Mucosa of descending colon (tissue), 3 donors: ENCODE data around the gene KDM2A. TPM values are rescaled to one million over a fixed set of nuclear protein-coding genes. Genes with fewer than 3 reads are reported as not detected.
A peak's percentile ranks its signal among the peaks of the same experiment; 100 is the strongest.

Experiments used
- ATAC-seq: fragments of 200-7000 bp; cut with Tn5 transposase; one replicate; pipeline ENCODE4 v1.9.1; 2020; ENCODE audit warnings: mild to moderate bottlenecking, moderate library complexity
- DNase-seq, 3 donors: peaks; one replicate each; pipeline ENCODE4 v3.0.0-alpha.2; 2020
- H3K36me3 ChIP-seq: fragments of 200-600 bp; one replicate; pipeline ENCODE4 v1.8.0; 2021; ENCODE audit warnings: low read depth, mild to moderate bottlenecking
- H3K4me1 ChIP-seq: fragments of 200-600 bp; one replicate; pipeline ENCODE4 v1.8.0; 2021; ENCODE audit warnings: low read depth, mild to moderate bottlenecking
- H3K4me3 ChIP-seq: fragments of 200-600 bp; one replicate; pipeline ENCODE4 v1.8.0; 2021; ENCODE audit warnings: mild to moderate bottlenecking
- H3K9me3 ChIP-seq: fragments of 200-600 bp; one replicate; pipeline ENCODE4 v1.8.0; 2021; ENCODE audit warnings: mild to moderate bottlenecking
- intact Hi-C, 2 donors: fragments of 100-400 bp; cut with DNase I in 1 of 2; cut with micrococcal nuclease in 1 of 2; formaldehyde crosslinking; loops; one replicate each; pipeline versions ENCODE4 v1.11.0 to v1.11.1; 2022; cut with DNase I, micrococcal nuclease
- total RNA-seq, 3 donors: library from RNA; stranded (reverse); fragmentation: NEBNext Ultra II Directional in 2 of 3; extraction: Animal tissue kit (Norgen Biotek cat#: 25700) in 2 of 3; gene quantifications; one replicate each; pipeline versions ENCODE4 v1.2.1 to v1.2.4, GENCODE V29; 2021 to 2023
- TF ChIP-seq, protein P1 (sequence below): fragments of 200-600 bp; IDR thresholded peaks from one replicate; pipeline ENCODE4 v1.8.0; 2022; ENCODE audit warnings: antibody characterized with exemption, mild to moderate bottlenecking
- donor health status: DM: no; HTN: no; CAD: no; lungs with moderate emphysema.
- donor health status: DM: no; HTN: no; CAD: no.
- donor health status: DM: no; HTN: yes; CAD: no.

The KDM2A gene
- total RNA-seq, 3 donors from 2014 or later = 67.2 to 84.6 (median 77.1) TPM

DNA sequence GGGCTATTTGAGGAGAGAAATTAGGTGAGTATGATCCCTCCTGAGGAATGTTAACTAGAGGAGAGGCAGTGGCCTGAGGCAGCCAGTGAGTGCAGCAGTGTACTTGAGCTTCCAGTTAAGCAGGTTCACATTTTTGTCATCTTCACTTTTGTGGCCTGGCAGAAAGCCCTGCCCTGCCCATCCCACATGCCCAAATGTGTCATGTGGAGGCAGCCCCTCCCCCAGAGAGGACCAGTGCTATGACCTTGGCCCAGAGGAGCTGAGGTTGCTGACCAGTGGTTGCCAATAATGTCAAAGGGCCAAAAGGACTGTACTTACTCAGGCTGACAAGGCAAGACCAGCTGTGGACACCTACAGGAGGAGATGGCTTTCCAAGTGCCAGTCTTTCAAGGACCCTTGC lies 129.6 kb downstream of the KDM2A start:
- H3K4me1 ChIP-seq = peaks cover 7% of the 10 kb centered on the region
- ATAC-seq (no peak), DNase-seq (no peak)
- H3K4me3 ChIP-seq = no peak overlapping the region
- intact Hi-C loops = no loop called here
- no peaks in the 10 kb centered on the region for H3K9me3 ChIP-seq
- TF ChIP-seq, protein P1, sequence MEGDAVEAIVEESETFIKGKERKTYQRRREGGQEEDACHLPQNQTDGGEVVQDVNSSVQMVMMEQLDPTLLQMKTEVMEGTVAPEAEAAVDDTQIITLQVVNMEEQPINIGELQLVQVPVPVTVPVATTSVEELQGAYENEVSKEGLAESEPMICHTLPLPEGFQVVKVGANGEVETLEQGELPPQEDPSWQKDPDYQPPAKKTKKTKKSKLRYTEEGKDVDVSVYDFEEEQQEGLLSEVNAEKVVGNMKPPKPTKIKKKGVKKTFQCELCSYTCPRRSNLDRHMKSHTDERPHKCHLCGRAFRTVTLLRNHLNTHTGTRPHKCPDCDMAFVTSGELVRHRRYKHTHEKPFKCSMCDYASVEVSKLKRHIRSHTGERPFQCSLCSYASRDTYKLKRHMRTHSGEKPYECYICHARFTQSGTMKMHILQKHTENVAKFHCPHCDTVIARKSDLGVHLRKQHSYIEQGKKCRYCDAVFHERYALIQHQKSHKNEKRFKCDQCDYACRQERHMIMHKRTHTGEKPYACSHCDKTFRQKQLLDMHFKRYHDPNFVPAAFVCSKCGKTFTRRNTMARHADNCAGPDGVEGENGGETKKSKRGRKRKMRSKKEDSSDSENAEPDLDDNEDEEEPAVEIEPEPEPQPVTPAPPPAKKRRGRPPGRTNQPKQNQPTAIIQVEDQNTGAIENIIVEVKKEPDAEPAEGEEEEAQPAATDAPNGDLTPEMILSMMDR = no peak
- peaks cover 23% of the 10 kb centered on the region for H3K36me3 ChIP-seq

DNA sequence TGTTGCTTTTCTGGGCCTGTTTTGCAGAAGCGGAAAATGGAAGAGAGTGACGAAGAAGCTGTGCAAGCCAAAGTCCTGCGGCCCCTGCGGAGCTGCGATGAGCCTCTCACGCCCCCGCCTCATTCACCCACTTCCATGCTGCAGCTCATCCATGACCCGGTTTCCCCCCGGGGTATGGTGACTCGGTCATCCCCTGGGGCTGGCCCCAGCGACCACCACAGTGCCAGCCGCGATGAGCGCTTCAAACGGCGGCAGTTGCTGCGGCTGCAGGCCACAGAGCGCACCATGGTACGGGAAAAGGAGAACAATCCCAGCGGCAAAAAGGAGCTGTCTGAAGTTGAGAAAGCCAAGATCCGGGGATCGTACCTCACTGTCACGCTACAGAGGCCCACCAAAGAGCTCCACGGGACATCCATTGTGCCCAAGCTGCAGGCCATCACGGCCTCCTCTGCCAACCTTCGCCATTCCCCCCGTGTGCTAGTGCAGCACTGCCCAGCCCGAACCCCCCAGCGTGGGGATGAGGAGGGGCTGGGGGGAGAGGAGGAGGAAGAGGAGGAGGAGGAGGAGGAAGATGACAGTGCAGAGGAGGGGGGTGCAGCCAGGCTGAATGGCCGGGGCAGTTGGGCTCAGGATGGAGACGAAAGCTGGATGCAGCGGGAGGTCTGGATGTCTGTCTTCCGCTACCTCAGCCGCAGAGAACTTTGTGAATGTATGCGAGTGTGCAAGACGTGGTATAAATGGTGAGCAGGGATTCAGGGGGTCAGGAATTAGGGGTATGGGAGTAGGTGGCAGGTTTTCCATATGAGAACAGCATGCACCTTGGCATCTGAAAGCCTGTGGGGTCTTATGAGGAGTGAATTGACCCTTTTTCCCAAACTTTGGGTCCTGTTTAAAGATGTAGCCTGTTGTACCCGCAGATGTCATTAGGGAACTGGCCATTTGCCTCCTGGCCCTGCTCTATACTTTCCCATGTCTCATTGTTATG lies 131.3 kb downstream of the KDM2A start:
- TF ChIP-seq, protein P1 = no peak
- DNase-seq (no peak), ATAC-seq (no peak)
- H3K9me3 ChIP-seq = no peaks in the 10 kb centered on the region
- peaks cover 12% of the 10 kb centered on the region for H3K4me1 ChIP-seq
- H3K36me3 ChIP-seq = peaks cover 35% of the 10 kb centered on the region
- H3K4me3 ChIP-seq = no peak overlapping the region
- intact Hi-C loops = no loop called here

DNA sequence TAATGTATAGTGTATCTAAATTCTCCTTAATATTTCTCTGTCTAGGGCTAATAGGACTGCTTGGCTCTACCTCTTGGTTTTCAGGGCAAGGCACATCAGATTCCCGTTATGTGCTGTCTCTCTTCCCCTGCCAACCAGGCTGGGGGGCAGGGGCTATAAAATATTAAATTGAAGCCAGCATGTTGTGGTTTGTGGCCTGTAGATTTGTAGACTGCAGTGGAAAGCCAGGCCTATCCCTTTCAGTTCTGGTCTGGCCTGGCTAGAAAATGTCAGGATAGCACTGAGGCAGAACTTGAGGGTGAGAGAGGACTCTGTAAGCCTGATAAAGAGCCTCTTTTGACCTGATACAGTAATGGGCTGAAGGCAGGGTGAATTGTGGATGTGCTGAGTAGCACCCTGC lies 132.8 kb downstream of the KDM2A start:
- DNase-seq (no peak), ATAC-seq (no peak)
- TF ChIP-seq, protein P1 = no peak
- Histone ChIP-seq H3K9me3 (no peaks in the 10 kb centered on the region), H3K4me3 (no peak overlapping the region), H3K36me3 (peaks cover 29% of the 10 kb centered on the region), H3K4me1 (peaks cover 12% of the 10 kb centered on the region)
- intact Hi-C loops = no loop called here

DNA sequence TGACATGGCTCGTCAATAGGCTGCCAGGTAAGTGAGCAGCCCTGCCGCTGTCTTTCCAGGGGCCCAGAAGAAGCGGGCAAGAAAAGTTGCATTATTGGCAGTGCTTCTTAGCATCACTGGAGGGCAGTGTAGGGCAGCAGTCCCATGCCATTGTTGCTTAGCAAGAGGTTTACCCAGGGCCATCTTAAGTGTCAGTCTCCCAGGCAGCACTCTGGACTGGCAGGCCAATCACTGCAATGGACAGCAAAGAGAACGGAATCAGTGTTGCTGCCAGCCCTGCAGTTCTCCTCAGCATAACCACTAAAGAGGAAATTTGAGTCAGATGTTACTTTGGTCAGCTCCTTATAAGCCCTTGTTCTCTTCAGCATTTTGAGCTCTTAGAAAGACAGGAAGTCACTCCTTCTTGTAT lies 133.8 kb downstream of the KDM2A start:
- Histone ChIP-seq H3K36me3 (peaks cover 29% of the 10 kb centered on the region), H3K4me1 (peaks cover 12% of the 10 kb centered on the region), H3K4me3 (no peak overlapping the region), H3K9me3 (no peaks in the 10 kb centered on the region)
- ATAC-seq (peak; percentile 69), DNase-seq (no peak)
- intact Hi-C loops = no loop called here
- TF ChIP-seq, protein P1 = no peak

DNA sequence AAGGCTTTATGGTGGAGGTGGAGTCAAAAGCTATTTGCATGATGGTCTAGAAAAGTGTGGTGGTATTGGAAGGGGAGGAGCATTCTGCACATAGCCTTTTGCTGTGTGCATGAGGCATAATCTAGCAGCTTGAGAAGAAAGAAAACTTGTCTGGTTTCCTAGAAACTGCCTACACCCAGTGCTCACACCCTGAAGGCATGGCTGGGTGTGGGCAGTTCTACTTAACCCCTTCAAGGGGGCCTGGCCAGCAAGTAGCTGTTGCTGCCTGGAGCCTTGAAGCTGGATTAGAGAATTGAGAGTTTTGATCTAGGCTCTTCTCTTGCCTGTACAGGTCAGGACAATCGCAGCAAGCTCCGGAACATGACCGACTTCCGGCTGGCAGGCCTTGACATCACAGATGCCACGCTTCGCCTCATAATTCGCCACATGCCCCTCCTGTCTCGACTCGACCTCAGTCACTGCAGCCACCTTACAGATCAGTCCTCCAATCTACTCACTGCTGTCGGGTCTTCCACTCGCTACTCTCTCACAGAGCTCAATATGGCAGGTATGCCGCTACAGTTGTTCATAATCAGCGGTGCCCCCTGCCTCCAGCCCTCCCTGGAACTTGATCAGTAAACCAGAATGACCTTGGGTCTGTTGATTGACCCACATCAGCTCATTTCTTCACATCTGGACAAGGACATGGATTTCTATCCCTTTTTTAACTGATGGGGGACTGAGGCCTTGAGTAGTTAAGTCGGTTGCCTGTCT lies 135.0 kb downstream of the KDM2A start:
- Histone ChIP-seq H3K9me3 (no peaks in the 10 kb centered on the region), H3K4me3 (no peak overlapping the region), H3K4me1 (peaks cover 12% of the 10 kb centered on the region), H3K36me3 (peaks cover 29% of the 10 kb centered on the region)
- TF ChIP-seq, protein P1 = no peak
- peak in 1 of 3 donors; percentile 62 for DNase-seq
- peak; percentile 44 for ATAC-seq
- intact Hi-C loops = no loop called here
